OCI-LY3 (cell line): ENCODE data around the gene TSKU.

Experiments used
- H2AFZ ChIP-seq: fragments of 200-600, 300-600 bp; shearing (Covaris generic); 2 replicates; pipeline ENCODE4 v1.6.0; 2014; ENCODE audit warnings: antibody characterized with exemption, low read depth, low read length
- H3K27ac ChIP-seq: fragments of 200-600, 300-600 bp; sonication (generic); 2 replicates; pipeline ENCODE4 v1.5.1; 2014; ENCODE audit warnings: mild to moderate bottlenecking, low read length, moderate library complexity, mixed read lengths
- H3K27me3 ChIP-seq: fragments of 200-600, 300-600 bp; sonication (generic); 2 replicates; pipeline ENCODE4 v1.6.1; 2014; ENCODE audit warnings: low read depth, low read length, mixed read lengths
- H3K36me3 ChIP-seq: fragments of 200-600, 300-600 bp; sonication (generic); replicated peaks from 2 replicates; pipeline ENCODE3; 2014; ENCODE audit warnings: low read depth, low read length, mixed read lengths
- H3K4me1 ChIP-seq: fragments of 300-600, 200-600 bp; sonication (generic); 2 replicates; pipeline ENCODE4 v1.6.1; 2014; ENCODE audit warnings: low read length, mixed read lengths
- H3K4me2 ChIP-seq: fragments of 200-600, 300-600 bp; sonication (generic); 2 replicates; pipeline ENCODE4 v1.6.1; 2014; ENCODE audit warnings: low read length, mixed read lengths
- H3K4me3 ChIP-seq: fragments of 300-600, 200-600 bp; sonication (generic); 2 replicates; pipeline ENCODE4 v1.5.1; 2014; ENCODE audit warnings: antibody characterized with exemption, mild to moderate bottlenecking, low read length, moderate library complexity
- H3K79me2 ChIP-seq: fragments of 300-600, 200-600 bp; shearing (Covaris generic); 2 replicates; pipeline ENCODE4 v1.6.1; 2014; ENCODE audit warnings: mild to moderate bottlenecking, low read length, mixed read lengths
- H3K9ac ChIP-seq: fragments of 300-600, 200-600 bp; shearing (Covaris generic); 2 replicates; pipeline ENCODE4 v1.6.0; 2014; ENCODE audit warnings: mild to moderate bottlenecking, low read length, moderate library complexity
- H3K9me3 ChIP-seq: fragments of 200-600, 300-600 bp; shearing (Covaris generic); 2 replicates; pipeline ENCODE4 v1.6.1; 2014; ENCODE audit warnings: low read length, mixed read lengths; ENCODE audit not compliant: insufficient read depth
- H4K20me1 ChIP-seq: fragments of 200-600, 300-600 bp; sonication (generic); 2 replicates; pipeline ENCODE4 v1.6.1; 2016; ENCODE audit warnings: low read length, mixed read lengths; ENCODE audit not compliant: insufficient read depth
- EZH2phosphoT487 ChIP-seq: fragments of 200-600 bp; shearing (Covaris generic); IDR thresholded peaks from 2 replicates; pipeline ENCODE4 v1.6.1; 2018; ENCODE audit warnings: antibody characterized with exemption, mixed run types, low read depth
- TF ChIP-seq, protein P1 (sequence below): fragments of 200-600, 300-600 bp; sonication (generic); IDR thresholded peaks from 2 replicates; pipeline ENCODE4 v1.5.1; 2014; ENCODE audit warnings: antibody characterized with exemption, low read length, low read depth

Gene TSKU

DNA sequence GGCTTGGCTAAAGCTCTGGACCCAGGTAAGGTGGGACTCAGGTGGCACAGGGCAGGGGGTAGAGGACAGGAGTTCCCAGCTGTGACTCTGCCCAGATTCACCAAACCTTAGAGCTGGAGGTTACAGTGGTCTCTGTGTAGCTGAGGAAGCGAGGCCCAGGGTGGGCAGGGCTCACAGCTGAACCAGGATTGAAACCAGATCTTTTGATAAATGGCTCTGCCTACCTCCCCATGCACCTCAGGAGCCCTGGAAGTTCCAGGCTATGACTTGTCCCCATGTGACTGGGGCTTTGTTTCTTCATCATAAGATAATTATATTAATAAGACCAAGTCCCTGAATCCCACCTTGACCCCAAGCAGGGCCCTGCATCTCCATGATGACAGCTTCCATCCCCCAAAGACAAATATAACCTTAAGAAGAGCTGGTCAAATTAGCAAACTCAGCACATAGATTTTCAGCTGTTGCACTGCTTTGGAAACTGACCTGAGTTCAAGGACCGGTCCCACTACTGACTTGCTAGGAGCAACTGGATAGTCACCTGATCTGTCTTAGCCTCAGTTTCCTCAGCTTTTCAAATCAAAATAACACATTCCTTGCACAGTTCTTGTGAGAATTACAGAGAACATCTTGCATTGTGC lies 21.3 kb upstream of the TSKU start:
- no peaks in the 10 kb centered on the region for H3K9me3 ChIP-seq

DNA sequence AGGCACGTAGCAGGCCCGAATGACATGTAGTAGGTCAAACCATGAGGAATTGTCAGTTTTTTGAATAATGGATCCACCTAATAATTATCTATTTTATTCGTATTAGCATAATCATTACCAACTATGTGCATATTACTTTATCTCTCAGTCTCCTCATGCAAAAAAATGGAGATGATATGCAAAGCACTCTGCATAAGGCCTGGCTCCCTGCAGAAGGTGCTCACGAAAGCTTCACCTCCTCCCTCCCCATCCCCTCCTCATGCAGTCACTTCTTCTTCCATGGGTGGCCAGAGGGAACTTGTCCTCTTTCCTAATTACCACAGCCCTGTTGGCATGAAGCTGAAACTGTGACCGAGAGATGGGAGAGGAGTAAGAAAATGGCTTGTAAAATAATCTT lies 20.8 kb upstream of the TSKU start:
- H3K4me2 ChIP-seq = no peak overlapping the region
- H3K79me2 ChIP-seq = no peaks in the 10 kb centered on the region
- H3K4me1 ChIP-seq = no peaks in the 10 kb centered on the region
- no peaks in the 10 kb centered on the region for H3K9me3 ChIP-seq
- H3K36me3 ChIP-seq = no peaks in the 10 kb centered on the region
- no peaks in the 10 kb centered on the region for H4K20me1 ChIP-seq
- no peak overlapping the region for H3K4me3 ChIP-seq
- peaks cover 12% of the 10 kb centered on the region for H3K27me3 ChIP-seq
- no peak overlapping the region for H3K9ac ChIP-seq
- no peak overlapping the region for H2AFZ ChIP-seq
- no peak overlapping the region for H3K27ac ChIP-seq
- TF ChIP-seq EZH2phosphoT487 = no peak
- TF ChIP-seq, protein P1, sequence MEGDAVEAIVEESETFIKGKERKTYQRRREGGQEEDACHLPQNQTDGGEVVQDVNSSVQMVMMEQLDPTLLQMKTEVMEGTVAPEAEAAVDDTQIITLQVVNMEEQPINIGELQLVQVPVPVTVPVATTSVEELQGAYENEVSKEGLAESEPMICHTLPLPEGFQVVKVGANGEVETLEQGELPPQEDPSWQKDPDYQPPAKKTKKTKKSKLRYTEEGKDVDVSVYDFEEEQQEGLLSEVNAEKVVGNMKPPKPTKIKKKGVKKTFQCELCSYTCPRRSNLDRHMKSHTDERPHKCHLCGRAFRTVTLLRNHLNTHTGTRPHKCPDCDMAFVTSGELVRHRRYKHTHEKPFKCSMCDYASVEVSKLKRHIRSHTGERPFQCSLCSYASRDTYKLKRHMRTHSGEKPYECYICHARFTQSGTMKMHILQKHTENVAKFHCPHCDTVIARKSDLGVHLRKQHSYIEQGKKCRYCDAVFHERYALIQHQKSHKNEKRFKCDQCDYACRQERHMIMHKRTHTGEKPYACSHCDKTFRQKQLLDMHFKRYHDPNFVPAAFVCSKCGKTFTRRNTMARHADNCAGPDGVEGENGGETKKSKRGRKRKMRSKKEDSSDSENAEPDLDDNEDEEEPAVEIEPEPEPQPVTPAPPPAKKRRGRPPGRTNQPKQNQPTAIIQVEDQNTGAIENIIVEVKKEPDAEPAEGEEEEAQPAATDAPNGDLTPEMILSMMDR = no peak

More for the DNA sequence above, 21.3 kb upstream of the TSKU start:
- no peaks in the 10 kb centered on the region for H4K20me1 ChIP-seq
- H3K4me3 ChIP-seq = no peak overlapping the region
- H3K36me3 ChIP-seq = no peaks in the 10 kb centered on the region
- no peak overlapping the region for H2AFZ ChIP-seq
- no peaks in the 10 kb centered on the region for H3K79me2 ChIP-seq
- H3K27me3 ChIP-seq = peaks cover 16% of the 10 kb centered on the region
- H3K27ac ChIP-seq = no peak overlapping the region
- no peaks in the 10 kb centered on the region for H3K4me1 ChIP-seq
- no peak overlapping the region for H3K9ac ChIP-seq
- TF ChIP-seq, protein P1 = no peak
- TF ChIP-seq EZH2phosphoT487 = no peak
- H3K4me2 ChIP-seq = no peak overlapping the region

DNA sequence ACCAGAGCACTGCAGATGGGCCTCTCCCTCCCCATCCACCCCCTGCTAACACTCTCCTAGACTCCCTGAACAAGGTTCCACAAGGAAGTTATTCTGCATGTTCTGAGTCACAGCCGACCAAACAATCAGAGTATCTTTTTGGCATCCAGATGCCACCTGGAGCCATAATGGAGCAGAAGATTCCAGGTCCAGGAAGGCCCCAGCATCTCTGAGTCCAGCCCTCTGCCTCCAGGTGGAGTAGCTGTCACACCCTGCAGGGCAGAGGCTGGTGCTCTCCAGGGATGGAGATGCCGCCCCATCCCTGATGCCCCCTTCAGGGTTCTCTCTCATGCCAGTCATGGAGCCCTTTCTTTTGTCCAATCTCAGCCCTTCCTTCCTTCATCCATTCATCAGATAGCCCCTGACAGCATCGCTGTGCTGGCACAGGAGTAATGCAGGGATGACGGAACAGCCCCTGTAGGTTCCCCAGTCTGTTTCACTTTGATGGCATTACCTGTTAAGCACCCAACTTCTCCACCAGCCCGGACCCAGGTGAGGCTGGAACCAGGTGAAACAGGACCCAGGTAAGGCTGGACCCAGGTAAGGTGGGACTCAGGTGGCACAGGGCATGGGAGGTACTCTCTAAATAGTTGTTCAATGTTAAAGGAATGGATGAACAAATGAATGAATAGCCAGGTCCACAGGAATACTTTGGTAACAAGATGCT lies 20.1 kb upstream of the TSKU start:
- Histone ChIP-seq H3K9ac (no peak overlapping the region), H3K27me3 (peaks cover 12% of the 10 kb centered on the region), H3K79me2 (no peaks in the 10 kb centered on the region), H2AFZ (no peak overlapping the region), H4K20me1 (no peaks in the 10 kb centered on the region), H3K27ac (no peak overlapping the region), H3K4me1 (no peaks in the 10 kb centered on the region), H3K4me3 (no peak overlapping the region), H3K9me3 (no peaks in the 10 kb centered on the region), H3K4me2 (no peak overlapping the region), H3K36me3 (no peaks in the 10 kb centered on the region)
- TF ChIP-seq EZH2phosphoT487 = no peak
- TF ChIP-seq, protein P1 = no peak

DNA sequence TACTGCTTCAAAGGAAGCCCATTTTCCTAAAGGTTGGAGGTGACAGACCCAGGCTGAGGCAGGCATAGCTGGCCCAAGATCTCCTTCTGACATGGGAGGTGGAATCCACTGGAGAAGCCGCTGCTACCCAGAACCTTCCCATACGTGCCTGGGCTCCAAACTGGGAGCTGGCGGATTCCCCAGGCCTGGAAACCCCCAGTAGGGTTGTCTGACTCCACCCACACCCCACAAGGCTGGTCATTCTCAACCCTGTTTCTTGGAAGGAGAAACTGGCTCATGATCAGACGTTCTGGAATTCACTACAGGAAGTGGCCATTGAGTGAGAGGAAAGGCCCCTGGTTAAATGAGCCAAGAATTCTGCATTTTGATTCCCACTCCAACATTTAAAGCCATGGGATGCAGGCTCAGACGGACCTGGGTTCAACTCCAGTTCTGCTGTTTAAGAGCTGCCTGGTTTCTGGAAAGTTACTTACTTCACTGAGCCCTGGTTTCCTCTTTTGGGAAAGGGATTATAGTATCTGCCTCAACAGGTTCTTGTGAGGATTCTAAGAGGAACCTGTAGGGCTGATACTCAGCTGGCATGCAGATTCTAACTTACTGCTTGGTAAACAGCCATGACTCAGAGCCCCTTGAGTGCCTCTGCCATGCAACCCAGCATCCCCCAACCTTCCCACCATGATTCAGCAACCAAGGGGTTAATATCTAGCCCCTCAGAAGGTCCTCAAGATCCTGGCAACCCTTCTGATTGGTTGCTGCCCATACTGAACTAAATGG lies 19.4 kb upstream of the TSKU start:
- Histone ChIP-seq H3K27me3 (peaks cover 7% of the 10 kb centered on the region; the same call in 1 of the 2 replicates), H4K20me1 (no peaks in the 10 kb centered on the region), H3K9me3 (no peaks in the 10 kb centered on the region), H3K36me3 (no peaks in the 10 kb centered on the region), H3K4me2 (no peak overlapping the region), H3K4me1 (no peaks in the 10 kb centered on the region), H3K4me3 (no peak overlapping the region), H3K9ac (no peak overlapping the region), H3K79me2 (no peaks in the 10 kb centered on the region), H3K27ac (no peak overlapping the region), H2AFZ (no peak overlapping the region)
- no peak for TF ChIP-seq EZH2phosphoT487
- TF ChIP-seq, protein P1 = no peak
